ENCODE data around the gene TMEM209. TPM values are rescaled to one million over a fixed set of nuclear protein-coding genes. Genes with fewer than 3 reads are reported as not detected.
A peak's percentile ranks its signal among the peaks of the same experiment; 100 is the strongest.

Gene TMEM209
- polyA plus RNA-seq, 1 donor (not counting 4 experiments of a cell fraction or from before 2014, with no cell fraction given): 20.0 TPM

DNA sequence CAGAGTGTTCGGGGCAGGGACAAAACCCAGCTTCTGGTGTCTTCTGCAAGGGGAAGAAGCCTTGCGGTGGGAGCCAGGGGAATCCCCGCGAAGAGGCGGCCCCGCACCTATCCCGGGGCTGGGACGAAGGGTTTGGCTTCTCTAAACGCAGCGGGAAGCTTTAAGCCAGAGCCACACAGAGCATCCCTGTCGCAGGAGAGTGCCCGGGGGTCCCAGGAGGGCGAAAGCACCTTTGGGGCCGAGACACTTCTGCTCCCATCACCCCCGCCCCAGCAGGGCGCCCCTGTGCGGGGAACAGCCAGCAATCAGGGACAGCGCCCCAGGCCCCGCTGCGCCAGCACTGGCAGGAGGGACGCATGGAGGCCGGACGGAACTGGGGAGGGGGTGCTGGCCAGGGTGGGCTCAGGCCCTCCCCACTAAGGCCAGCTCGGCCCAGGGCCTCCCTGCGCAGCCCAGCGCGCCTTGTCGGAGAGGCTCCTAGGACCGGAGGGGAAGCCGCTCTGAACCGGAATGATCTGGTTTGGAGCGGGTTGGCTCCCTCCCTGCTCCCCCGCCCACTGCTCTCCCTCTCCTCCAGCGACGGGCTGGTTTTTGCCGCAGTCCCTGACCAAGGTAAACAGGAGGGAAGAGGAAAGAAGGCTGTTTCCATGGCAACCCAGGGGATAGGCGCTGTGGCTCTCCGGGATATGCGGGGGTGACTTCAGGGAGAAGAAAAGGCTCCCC is 63.9 kb downstream of the TMEM209 start:
- H3K4me1 ChIP-seq (ENCODE audit: control insufficient read depth, extremely low read depth, insufficient read depth, low read length): peaks cover 4% of the 10 kb centered on the region
- peak overlapping the region; percentile 62 for H3K9ac ChIP-seq (ENCODE audit: control insufficient read depth, extremely low read depth, insufficient read depth, low read length)
- peak overlapping the region; percentile 64 for H3K4me2 ChIP-seq (ENCODE audit: control insufficient read depth, extremely low read depth, insufficient read depth, low read depth, low read length)
- no peak for TF ChIP-seq EZH2 (IDR thresholded peaks at IDR 0.05; ENCODE audit: low read length)
- TF ChIP-seq, protein P1, sequence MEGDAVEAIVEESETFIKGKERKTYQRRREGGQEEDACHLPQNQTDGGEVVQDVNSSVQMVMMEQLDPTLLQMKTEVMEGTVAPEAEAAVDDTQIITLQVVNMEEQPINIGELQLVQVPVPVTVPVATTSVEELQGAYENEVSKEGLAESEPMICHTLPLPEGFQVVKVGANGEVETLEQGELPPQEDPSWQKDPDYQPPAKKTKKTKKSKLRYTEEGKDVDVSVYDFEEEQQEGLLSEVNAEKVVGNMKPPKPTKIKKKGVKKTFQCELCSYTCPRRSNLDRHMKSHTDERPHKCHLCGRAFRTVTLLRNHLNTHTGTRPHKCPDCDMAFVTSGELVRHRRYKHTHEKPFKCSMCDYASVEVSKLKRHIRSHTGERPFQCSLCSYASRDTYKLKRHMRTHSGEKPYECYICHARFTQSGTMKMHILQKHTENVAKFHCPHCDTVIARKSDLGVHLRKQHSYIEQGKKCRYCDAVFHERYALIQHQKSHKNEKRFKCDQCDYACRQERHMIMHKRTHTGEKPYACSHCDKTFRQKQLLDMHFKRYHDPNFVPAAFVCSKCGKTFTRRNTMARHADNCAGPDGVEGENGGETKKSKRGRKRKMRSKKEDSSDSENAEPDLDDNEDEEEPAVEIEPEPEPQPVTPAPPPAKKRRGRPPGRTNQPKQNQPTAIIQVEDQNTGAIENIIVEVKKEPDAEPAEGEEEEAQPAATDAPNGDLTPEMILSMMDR (optimal IDR thresholded peaks at IDR 0.05 in 1 of 3, IDR thresholded peaks at IDR 0.05 in 1 of 3, conservative IDR thresholded peaks at IDR 0.05 in 1 of 3; ENCODE audit: extremely low read depth in 1 of 3, insufficient read depth in 2 of 3, low read length in 3 of 3): no peak
- no peak for FAIRE-seq
- no peaks in the 10 kb centered on the region for H3K9me3 ChIP-seq (ENCODE audit: control insufficient read depth, low read depth, low read length)
- DNase-seq (ENCODE audit: low read depth, low spot score): no peak
- H4K20me1 ChIP-seq (ENCODE audit: control insufficient read depth, extremely low read depth, insufficient read depth, low read length): no peaks in the 10 kb centered on the region
- H3K4me3 ChIP-seq (ENCODE audit: control insufficient read depth in 2 of 3, extremely low read depth in 1 of 3, insufficient read depth in 2 of 3, low read depth in 1 of 3, low read length in 3 of 3): peak overlapping the region in 1 of 3 experiments; percentile 46
- H3K36me3 ChIP-seq (ENCODE audit: control insufficient read depth in 2 of 2, extremely low read depth in 1 of 2, insufficient read depth in 2 of 2, low read length in 2 of 2): peaks cover 6 to 9% of the 10 kb centered on the region in 2 experiments
- H3K27me3 ChIP-seq (ENCODE audit: control insufficient read depth, extremely low read depth, insufficient read depth, low read length): no peaks in the 10 kb centered on the region
- no peaks in the 10 kb centered on the region for H3K79me2 ChIP-seq (ENCODE audit: control insufficient read depth, insufficient read depth, low read length)
- H3K9me1 ChIP-seq (ENCODE audit: control insufficient read depth, extremely low read depth, insufficient read depth, low read length): no peaks in the 10 kb centered on the region
- H3K27ac ChIP-seq (ENCODE audit: control insufficient read depth, insufficient read depth, low read length): no peak overlapping the region
- H2AFZ ChIP-seq (ENCODE audit: control insufficient read depth, low read length): peak overlapping the region; percentile 28
- dilution Hi-C loops (cut with MboI; ENCODE audit: extremely low pct_ligation_motif_present, low sequenced_read_pairs): no loop called here

DNA sequence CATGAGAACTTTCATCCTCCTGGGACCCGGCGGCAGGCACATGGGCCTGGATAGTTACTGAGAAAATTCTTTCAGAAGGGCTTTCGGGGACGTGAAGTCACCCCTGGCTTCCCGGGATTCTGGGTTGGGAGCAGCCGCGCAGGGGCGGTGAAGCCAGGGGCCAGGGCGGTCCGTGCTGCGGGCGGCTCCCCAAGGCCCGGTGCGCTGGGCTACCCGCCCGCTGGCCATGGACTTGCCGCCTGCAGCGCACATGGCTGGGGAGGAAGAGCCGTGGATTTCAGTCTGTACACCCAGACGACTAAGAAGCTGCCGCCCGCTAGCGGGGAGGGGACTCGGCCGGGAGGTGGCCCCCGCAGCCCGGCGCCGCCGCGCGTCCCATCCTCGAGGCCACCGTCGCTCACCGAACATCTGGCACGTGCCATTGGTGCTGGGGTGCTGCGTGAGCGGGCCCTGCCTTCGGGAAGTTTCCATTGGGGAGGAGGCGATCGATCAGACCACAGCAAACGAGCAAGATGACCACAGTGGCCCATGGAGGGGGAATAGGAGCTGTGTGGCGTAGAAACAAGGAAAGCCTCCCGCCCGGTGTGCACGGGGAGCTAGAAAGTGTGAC is 64.5 kb downstream of the TMEM209 start:
- H3K4me2 ChIP-seq (ENCODE audit: control insufficient read depth, extremely low read depth, insufficient read depth, low read depth, low read length): peak overlapping the region; percentile 64
- H3K27me3 ChIP-seq (ENCODE audit: control insufficient read depth, extremely low read depth, insufficient read depth, low read length): no peaks in the 10 kb centered on the region
- no peak overlapping the region for H3K27ac ChIP-seq (ENCODE audit: control insufficient read depth, insufficient read depth, low read length)
- no peak for TF ChIP-seq EZH2 (IDR thresholded peaks at IDR 0.05; ENCODE audit: low read length)
- TF ChIP-seq, protein P1 (optimal IDR thresholded peaks at IDR 0.05 in 1 of 3, IDR thresholded peaks at IDR 0.05 in 1 of 3, conservative IDR thresholded peaks at IDR 0.05 in 1 of 3; ENCODE audit: extremely low read depth in 1 of 3, insufficient read depth in 2 of 3, low read length in 3 of 3): no peak
- peaks cover 4% of the 10 kb centered on the region for H3K4me1 ChIP-seq (ENCODE audit: control insufficient read depth, extremely low read depth, insufficient read depth, low read length)
- H3K4me3 ChIP-seq (ENCODE audit: control insufficient read depth in 2 of 3, extremely low read depth in 1 of 3, insufficient read depth in 2 of 3, low read depth in 1 of 3, low read length in 3 of 3): no peak overlapping the region
- DNase-seq (ENCODE audit: low read depth, low spot score): no peak
- H2AFZ ChIP-seq (ENCODE audit: control insufficient read depth, low read length): no peak overlapping the region
- no peak overlapping the region for H3K9ac ChIP-seq (ENCODE audit: control insufficient read depth, extremely low read depth, insufficient read depth, low read length)
- no peaks in the 10 kb centered on the region for H3K9me1 ChIP-seq (ENCODE audit: control insufficient read depth, extremely low read depth, insufficient read depth, low read length)
- H4K20me1 ChIP-seq (ENCODE audit: control insufficient read depth, extremely low read depth, insufficient read depth, low read length): no peaks in the 10 kb centered on the region
- dilution Hi-C loops (cut with MboI; ENCODE audit: extremely low pct_ligation_motif_present, low sequenced_read_pairs): no loop called here
- no peaks in the 10 kb centered on the region for H3K9me3 ChIP-seq (ENCODE audit: control insufficient read depth, low read depth, low read length)
- H3K79me2 ChIP-seq (ENCODE audit: control insufficient read depth, insufficient read depth, low read length): no peaks in the 10 kb centered on the region
- FAIRE-seq: no peak
- peaks cover 6 to 9% of the 10 kb centered on the region in 2 experiments for H3K36me3 ChIP-seq (ENCODE audit: control insufficient read depth in 2 of 2, extremely low read depth in 1 of 2, insufficient read depth in 2 of 2, low read length in 2 of 2)

Measured in keratinocyte (primary cell).